ENCODE results near the gene FOXP1.

DNA sequence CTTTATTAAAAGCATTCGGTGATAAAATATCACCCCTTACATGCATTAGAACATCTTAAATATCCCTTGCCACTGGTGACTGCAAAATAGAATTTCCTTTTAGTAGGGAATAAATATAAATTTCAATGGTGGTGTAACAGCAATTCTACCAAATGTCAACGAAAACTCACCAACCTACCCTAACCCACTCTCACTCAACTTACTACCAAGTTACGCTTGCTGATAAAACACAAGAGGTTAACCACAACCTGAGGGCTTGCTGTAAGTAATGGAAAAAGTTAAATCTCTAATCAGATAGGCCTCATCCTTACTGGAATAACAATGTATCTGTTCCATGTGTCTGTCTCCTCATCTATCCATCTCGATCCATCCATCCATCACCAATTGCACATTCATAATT, 274.7 kb downstream of the FOXP1 start:
- TF ChIP-seq BCL11A (IDR thresholded peaks at IDR 0.05; ENCODE audit: low read depth in 2 of 2, low read length in 2 of 2) (no peak), CREB1 (IDR thresholded peaks at IDR 0.05) (no peak)

All from H1 (cell line).